Activated T-cell treated with anti-CD3 and anti-CD28 coated beads, Interleukin-2, amount 50 U/mL, for 4 hours (primary cell): ENCODE results near the gene ARHGAP21. TPM values are rescaled to one million over a fixed set of nuclear protein-coding genes. Genes with fewer than 3 reads are reported as not detected.
A peak's percentile ranks its signal among the peaks of the same experiment; 100 is the strongest.

Experiments
- ATAC-seq, 2 donors: fragments of 200-7000 bp; cut with Tn5 transposase; one replicate each; pipeline ENCODE4 v1.10.0; 2021
- DNase-seq: peaks from one replicate; pipeline ENCODE4 v3.0.0-alpha.2; 2020
- H3K27me3 Mint-ChIP-seq: one replicate; pipeline ENCODE4 v1.8.0; 2021; ENCODE audit warnings: low read depth, mixed read lengths
- H3K36me3 Mint-ChIP-seq: one replicate; pipeline ENCODE4 v1.8.0; 2022; ENCODE audit warnings: mixed read lengths; ENCODE audit not compliant: insufficient read depth
- H3K4me1 Mint-ChIP-seq: one replicate; pipeline ENCODE4 v1.8.0; 2021; ENCODE audit warnings: low read depth, mixed read lengths
- H3K4me3 Mint-ChIP-seq: one replicate; pipeline ENCODE4 v1.8.0; 2021; ENCODE audit warnings: mild to moderate bottlenecking, moderate library complexity, mixed read lengths
- H3K9me3 Mint-ChIP-seq: one replicate; pipeline ENCODE4 v1.8.0; 2021; ENCODE audit warnings: mixed read lengths
- total RNA-seq, 3 donors: library from RNA; stranded (reverse); gene quantifications; one replicate each; pipeline ENCODE4 v1.2.1, GENCODE V29; 2021

Gene ARHGAP21
- total RNA-seq, 3 donors from 2014 or later = 11.4 to 15.8 (median 12.7) TPM

DNA sequence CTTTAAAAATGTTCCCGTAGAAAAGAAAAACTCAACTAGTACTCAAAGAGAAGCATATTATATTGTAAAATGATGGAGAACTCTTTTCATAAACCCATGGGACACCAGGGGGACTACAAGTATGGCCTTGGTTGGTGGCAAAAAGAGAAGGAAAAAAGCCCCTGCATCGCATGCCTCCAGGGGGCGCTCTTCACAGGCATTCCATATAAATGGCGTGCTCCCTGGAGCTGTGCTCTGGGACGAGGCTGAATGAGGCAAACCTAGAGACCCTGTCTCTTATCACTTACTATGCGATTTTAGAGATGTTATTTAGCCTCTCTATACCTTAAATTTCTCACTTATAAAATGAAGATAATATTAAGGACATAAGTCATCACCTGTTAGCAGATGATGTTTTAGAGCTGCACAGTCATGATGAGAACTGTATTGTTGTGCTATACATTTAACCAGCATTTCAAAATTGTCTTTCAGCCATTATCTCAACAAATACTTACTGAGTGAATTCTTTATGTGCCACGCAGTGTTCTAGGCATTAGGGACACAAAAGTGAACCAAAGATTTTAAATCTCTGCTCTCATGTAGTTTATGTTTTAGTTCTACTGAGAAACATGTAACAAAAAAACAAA is 105.8 kb downstream of the ARHGAP21 start:
- H3K4me1 Mint-ChIP-seq = peaks cover 30% of the 10 kb centered on the region
- DNase-seq = peak; percentile 21
- no peaks in the 10 kb centered on the region for H3K27me3 Mint-ChIP-seq
- no peak for ATAC-seq
- peak overlapping the region; percentile 53 for H3K4me3 Mint-ChIP-seq
- peaks cover 21% of the 10 kb centered on the region for H3K36me3 Mint-ChIP-seq
- no peaks in the 10 kb centered on the region for H3K9me3 Mint-ChIP-seq

DNA sequence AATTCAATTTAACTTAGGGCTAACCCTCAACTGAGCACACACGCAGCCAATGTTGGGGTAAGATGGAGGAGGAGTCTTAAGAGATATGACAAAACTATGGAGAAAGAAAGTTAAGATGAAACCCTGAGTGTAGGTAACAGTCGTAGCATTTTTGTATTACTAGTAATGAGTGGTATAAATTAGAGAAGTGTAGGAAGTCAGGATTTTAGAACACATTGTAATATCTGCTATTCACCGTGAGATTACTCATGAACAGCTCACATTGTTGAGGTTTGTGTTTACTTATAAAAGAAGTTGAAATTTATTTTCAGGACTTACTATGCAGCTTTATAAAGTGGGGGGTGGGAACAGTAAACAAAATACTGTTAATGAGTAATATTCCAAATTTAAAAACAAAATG is 107.2 kb downstream of the ARHGAP21 start:
- Mint-ChIP-seq H3K27me3 (no peaks in the 10 kb centered on the region), H3K4me1 (peaks cover 23% of the 10 kb centered on the region), H3K36me3 (peaks cover 24% of the 10 kb centered on the region), H3K4me3 (no peak overlapping the region), H3K9me3 (no peaks in the 10 kb centered on the region)
- ATAC-seq = no peak
- DNase-seq = no peak

DNA sequence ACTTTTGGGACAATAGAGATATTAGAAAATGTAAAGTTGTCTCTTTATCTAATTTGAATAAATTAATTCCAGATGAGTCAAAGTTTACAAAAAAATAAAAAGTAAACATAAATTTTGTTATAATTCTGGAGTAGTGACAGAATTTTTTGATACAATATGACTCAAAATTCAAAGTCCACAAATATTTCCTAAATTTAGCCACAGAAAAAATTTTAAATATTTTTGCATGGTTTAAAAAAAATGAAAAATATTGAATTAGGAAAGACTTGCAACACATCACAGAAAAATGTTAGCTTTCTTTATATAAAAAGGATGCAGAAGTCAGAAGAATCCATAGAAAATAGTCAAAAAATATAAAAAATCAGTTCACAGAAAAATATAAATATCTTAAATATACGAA is 117.7 kb downstream of the ARHGAP21 start:
- Mint-ChIP-seq H3K36me3 (peaks cover 21% of the 10 kb centered on the region), H3K4me3 (no peak overlapping the region), H3K9me3 (no peaks in the 10 kb centered on the region), H3K27me3 (no peaks in the 10 kb centered on the region), H3K4me1 (peaks cover 14% of the 10 kb centered on the region)
- DNase-seq (no peak), ATAC-seq (no peak)

DNA sequence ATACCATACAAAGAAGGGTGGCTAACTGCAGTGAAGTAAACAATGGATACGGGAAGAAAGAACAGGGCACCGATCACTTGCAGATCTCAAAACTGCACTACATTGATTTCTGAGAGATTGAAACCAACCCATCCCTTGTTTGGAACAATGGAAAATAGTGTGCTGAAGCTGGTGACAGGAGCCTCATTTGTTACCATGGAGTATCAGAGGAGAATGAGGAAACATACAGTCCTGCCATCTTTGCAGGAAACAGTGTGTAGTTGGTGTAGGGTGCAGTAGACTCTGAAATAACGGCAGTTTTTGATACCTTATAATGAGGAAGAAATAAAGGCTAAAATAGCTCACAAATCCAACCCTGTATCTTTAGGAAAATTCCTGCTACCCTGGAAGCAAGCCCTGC is 118.5 kb downstream of the ARHGAP21 start:
- Mint-ChIP-seq H3K4me1 (peaks cover 14% of the 10 kb centered on the region), H3K4me3 (no peak overlapping the region), H3K27me3 (no peaks in the 10 kb centered on the region), H3K36me3 (peaks cover 28% of the 10 kb centered on the region), H3K9me3 (no peaks in the 10 kb centered on the region)
- no peak for DNase-seq
- ATAC-seq = no peak

DNA sequence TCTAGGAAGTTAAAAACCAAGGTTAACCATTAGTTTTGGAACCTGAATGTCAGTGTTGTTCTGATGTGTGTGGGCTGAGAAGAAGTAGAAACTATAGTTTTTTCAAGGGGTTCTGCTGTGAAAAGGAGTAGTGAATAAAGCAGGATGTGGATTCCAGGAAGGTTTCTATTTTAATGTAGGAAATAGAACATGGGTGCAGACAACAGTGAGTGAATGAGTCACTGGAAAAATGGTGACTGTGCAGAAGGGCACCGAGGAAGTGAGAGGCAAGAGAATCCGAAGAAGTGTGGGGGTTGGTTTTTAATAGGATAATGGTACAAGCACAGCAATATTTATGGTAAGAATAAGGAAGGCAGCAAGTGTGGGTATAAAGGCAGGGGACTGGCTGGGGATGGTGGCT is 120.4 kb downstream of the ARHGAP21 start:
- Mint-ChIP-seq H3K4me3 (no peak overlapping the region), H3K36me3 (peaks cover 34% of the 10 kb centered on the region), H3K4me1 (peaks cover 16% of the 10 kb centered on the region), H3K9me3 (no peaks in the 10 kb centered on the region), H3K27me3 (no peaks in the 10 kb centered on the region)
- no peak for DNase-seq
- ATAC-seq = peak; percentile 79 to 80

DNA sequence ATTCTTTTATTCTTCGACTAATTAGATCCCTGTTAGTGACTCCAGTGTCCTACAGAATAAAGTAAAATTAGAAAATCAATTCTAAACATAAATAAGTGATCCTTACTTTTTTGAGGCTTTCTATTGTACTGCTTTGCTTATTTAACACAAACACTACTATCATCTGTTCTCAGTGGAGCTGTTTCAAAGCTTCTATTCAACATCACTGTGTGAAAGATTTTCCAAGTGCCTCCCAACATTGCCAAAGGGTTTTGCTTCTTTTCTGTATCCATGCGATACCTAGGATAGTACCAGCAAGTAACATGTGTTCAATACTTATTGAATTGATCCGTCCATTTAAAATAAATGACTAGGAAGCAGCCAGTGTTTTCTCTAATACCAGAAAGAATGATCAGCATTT is 125.7 kb downstream of the ARHGAP21 start:
- DNase-seq = no peak
- Mint-ChIP-seq H3K27me3 (no peaks in the 10 kb centered on the region), H3K36me3 (peaks cover 45% of the 10 kb centered on the region), H3K4me3 (no peak overlapping the region), H3K9me3 (no peaks in the 10 kb centered on the region), H3K4me1 (peaks cover 11% of the 10 kb centered on the region)
- ATAC-seq = no peak

DNA sequence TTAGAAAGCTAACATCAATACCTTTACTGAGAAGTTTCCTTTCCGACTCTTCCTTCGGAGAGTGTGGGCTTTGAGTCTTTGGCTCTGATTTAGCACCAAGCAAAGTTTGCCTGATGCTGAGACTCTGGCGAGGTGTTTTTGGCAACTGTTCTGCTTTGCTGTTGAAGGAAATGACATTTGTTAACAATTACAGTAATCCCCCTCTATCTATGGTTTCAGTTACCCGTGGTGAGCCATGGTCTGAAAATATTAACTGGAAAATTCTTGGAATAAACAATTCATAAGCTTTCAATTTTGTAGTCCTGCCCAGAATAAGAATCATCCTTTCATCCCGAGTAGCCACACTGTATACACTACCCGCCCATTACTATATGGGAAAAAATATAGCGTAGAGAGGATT is 126.3 kb downstream of the ARHGAP21 start:
- Mint-ChIP-seq H3K4me3 (no peak overlapping the region), H3K9me3 (no peaks in the 10 kb centered on the region), H3K27me3 (no peaks in the 10 kb centered on the region), H3K36me3 (peaks cover 41% of the 10 kb centered on the region), H3K4me1 (peaks cover 5% of the 10 kb centered on the region)
- DNase-seq = no peak
- no peak for ATAC-seq

DNA sequence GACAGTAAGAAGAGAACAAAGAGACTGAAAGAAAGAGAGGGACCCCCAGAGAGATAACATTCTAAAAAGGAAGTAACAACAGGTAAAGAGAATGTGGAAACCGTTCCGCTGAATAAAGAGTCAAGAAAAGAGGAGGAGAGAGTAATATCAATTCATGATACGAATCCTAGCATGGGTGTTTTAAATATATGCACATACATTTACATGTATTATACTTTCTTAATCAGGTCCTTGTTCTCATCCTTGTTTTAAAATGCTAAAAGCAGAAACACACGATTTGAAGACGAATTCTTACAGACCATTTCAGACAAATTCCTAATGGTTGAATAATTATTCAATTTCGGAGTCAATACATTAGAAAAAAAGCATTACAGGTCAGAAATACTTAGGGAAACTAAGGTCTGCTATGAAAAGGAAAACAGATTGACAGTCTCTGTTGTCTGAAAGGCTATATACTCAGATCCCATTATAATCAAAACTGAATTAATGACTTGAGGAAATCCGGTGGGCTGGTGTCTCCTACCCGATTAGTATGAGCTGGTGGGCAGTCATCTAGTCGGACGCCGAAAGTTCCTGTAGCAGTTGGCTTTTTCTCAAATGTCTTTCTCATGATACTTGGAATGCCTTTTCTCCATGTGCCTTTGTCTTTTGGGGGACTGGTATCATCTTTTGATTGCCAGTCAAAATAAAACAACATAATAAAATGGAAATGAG is 127.3 kb downstream of the ARHGAP21 start:
- H3K4me1 Mint-ChIP-seq = peaks cover 2% of the 10 kb centered on the region
- no peak overlapping the region for H3K4me3 Mint-ChIP-seq
- no peaks in the 10 kb centered on the region for H3K9me3 Mint-ChIP-seq
- no peaks in the 10 kb centered on the region for H3K27me3 Mint-ChIP-seq
- DNase-seq = no peak
- H3K36me3 Mint-ChIP-seq = peaks cover 44% of the 10 kb centered on the region
- no peak for ATAC-seq

DNA sequence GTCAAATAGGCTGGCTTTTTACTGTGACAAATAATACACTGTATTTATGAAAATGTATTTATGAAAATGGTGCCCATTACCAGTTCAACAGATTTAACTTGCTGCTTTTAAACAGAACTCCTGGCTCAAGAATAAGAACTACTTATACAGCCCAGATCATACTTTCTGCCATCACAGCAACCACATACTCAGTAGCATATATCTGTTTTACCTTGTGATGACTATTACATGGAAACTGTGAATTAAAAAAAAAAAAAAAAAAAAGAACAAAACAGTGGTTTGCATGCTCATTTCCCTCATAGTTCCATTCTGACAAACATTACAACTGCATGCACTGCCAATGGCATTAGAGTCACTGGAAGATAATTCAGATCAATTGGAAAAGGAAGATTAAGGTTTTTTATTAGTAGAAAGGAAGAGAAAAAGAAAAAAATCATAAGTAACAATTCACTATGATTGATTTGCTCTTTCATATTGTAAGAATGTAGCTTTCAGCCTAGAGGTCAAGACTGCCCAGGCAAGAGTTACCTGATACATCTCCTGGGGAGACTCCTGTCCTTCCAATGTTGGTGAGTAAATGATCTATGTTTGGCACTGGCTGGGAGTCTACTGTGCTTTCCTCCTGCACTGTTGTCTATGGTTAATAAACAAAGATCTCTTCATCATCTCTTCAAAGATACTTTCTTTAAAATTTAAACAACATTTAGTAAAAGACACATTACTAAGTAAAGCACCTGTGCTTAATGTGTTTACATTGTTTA is 132.8 kb downstream of the ARHGAP21 start:
- Mint-ChIP-seq H3K36me3 (peaks cover 45% of the 10 kb centered on the region), H3K9me3 (no peaks in the 10 kb centered on the region), H3K4me1 (no peaks in the 10 kb centered on the region), H3K4me3 (no peak overlapping the region), H3K27me3 (no peaks in the 10 kb centered on the region)
- ATAC-seq (no peak), DNase-seq (no peak)

DNA sequence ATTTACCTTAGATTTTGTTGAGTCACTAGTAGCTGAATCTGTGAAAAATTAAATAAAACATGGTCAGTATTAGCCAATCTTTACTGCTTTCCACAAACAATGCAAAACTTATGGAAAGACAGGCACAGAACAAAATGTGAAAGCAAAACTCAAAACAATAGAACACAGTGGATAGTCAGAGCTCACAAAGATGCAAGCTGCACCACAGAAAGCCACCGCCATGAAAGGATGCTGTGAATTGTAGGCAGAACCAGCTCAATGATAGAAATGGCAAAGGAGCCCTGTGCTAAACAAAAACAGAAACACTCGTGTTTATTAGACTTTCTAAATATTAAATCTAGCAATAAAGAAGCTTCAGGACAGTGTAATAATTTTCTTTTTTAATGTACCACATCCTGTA is 134.4 kb downstream of the ARHGAP21 start:
- H3K9me3 Mint-ChIP-seq = no peaks in the 10 kb centered on the region
- no peak for DNase-seq
- peaks cover 45% of the 10 kb centered on the region for H3K36me3 Mint-ChIP-seq
- H3K27me3 Mint-ChIP-seq = no peaks in the 10 kb centered on the region
- no peak for ATAC-seq
- no peak overlapping the region for H3K4me3 Mint-ChIP-seq
- H3K4me1 Mint-ChIP-seq = no peaks in the 10 kb centered on the region

DNA sequence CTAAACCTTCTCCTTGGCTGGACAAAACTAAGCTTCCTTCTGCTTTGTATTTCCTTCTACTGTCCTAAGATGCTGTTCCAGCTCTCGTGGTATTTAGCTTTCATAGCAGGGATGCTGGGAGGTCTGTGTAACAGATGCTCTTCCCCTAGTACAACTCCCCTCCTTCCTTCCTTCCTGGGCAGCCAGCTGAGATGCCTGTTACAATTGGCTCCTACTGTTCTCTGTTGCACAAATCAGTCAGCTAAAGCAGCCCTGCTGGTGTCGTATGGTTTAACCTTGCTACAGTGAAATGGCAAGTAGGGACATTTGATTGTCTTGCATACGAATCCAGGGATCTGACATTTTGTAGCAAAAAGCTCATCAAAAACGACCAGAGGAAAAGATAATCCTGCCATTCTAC is 143.8 kb downstream of the ARHGAP21 start:
- H3K4me1 Mint-ChIP-seq = peaks cover 5% of the 10 kb centered on the region
- H3K36me3 Mint-ChIP-seq = peaks cover 6% of the 10 kb centered on the region
- H3K27me3 Mint-ChIP-seq = no peaks in the 10 kb centered on the region
- no peak for ATAC-seq
- no peak overlapping the region for H3K4me3 Mint-ChIP-seq
- no peaks in the 10 kb centered on the region for H3K9me3 Mint-ChIP-seq
- DNase-seq = no peak

DNA sequence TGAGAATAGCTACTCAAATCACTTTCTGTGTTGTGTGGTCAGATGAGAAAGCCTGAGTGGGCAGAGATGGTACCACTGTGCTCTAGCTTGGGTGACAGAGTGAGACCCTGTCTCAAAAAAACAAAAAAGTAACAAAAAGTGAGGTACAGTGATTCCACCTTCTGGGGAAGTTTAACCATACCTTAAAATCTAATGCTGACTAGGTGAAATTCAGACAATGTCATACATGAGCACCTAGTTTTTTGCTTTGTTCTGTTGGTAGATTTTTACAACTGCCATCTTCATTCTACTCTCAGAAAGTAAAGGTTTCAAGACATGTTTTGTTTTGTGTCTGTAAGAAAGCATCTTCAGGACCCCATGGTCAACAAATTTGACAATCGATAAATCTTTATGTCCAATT is 144.2 kb downstream of the ARHGAP21 start:
- Mint-ChIP-seq H3K36me3 (peaks cover 6% of the 10 kb centered on the region), H3K27me3 (peaks cover 5% of the 10 kb centered on the region), H3K4me1 (peaks cover 5% of the 10 kb centered on the region), H3K9me3 (no peaks in the 10 kb centered on the region), H3K4me3 (no peak overlapping the region)
- no peak for DNase-seq
- no peak for ATAC-seq

DNA sequence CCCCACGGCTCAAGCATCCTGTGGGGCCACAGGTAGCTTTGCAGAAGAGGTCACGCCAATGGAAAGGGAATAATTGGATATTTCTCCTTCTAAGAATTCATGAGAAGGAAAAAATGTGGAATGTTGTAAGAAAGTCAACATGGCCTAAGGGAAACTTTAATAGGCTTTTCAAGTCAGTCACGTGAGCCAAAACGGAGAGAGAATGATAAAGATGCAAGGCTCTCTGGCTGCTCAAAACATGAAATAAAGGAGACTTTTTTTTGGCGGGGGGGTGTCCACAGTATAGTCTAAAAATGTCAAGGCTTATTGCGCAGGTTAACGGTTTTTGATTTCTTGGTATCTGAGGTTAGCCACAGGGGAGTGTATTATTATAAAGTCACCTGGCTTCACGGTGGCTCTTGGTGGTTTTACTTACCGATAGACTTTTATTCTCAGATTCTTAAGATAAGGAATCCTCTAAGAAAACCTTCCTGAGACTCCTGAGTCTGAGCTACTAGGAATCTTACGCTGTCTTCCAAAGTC is 148.1 kb downstream of the ARHGAP21 start:
- Mint-ChIP-seq H3K4me3 (no peak overlapping the region), H3K4me1 (peaks cover 5% of the 10 kb centered on the region), H3K27me3 (peaks cover 9% of the 10 kb centered on the region), H3K9me3 (no peaks in the 10 kb centered on the region), H3K36me3 (no peaks in the 10 kb centered on the region)
- ATAC-seq = no peak
- no peak for DNase-seq

DNA sequence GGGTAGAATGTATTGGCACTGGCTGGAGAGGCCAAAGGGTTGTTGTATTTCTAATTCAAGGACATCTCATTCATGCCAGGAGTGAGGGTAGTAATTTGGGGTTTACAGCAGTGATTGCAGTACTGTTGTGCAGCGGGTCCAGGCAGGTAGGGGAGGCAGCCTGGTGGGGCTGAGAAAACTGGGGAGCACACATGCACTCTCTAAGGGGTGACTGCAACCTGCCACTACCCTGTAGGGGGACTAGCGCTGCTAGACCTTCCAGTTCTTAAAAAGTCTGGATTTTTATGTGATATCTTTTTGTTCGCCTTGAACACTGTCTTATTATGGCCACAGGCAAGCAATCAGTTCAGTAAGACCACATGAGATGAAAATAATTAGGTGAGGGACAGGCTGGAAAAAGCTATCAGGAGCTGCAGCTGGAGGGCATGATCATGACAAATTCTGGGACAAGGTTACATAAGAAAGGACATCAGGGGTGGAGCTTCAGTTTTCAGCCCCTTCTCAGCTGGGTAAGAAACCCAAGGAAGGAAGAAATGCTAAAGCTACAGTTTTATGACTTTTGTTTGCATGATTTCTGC is 149.0 kb downstream of the ARHGAP21 start:
- H3K4me3 Mint-ChIP-seq = no peak overlapping the region
- H3K27me3 Mint-ChIP-seq = peaks cover 12% of the 10 kb centered on the region
- peaks cover 5% of the 10 kb centered on the region for H3K4me1 Mint-ChIP-seq
- no peaks in the 10 kb centered on the region for H3K9me3 Mint-ChIP-seq
- DNase-seq = no peak
- ATAC-seq = no peak
- no peaks in the 10 kb centered on the region for H3K36me3 Mint-ChIP-seq
